Measurements from ENCODE around the gene MGA.
A peak's percentile ranks its signal among the peaks of the same experiment; 100 is the strongest.

GRCh38 chr15:41660235-41661077 lies at the start of gene MGA:
- TF ChIP-seq CTCF (optimal IDR thresholded peaks at IDR 0.05 in 1 of 3, IDR thresholded peaks at IDR 0.05 in 1 of 3, conservative IDR thresholded peaks at IDR 0.05 in 1 of 3; ENCODE audit: extremely low read depth in 1 of 3, insufficient read depth in 2 of 3, low read length in 3 of 3) (peak in 1 of 3 experiments; percentile 28), EZH2 (IDR thresholded peaks at IDR 0.05; ENCODE audit: low read length) (no peak)

All from keratinocyte (primary cell).